Measurements from ENCODE around the gene NR2F2.

- no peak for TF ChIP-seq CTCF (IDR thresholded peaks at IDR 0.05)
- TF ChIP-seq EZH2 (IDR thresholded peaks at IDR 0.05): no peak
- TF ChIP-seq EZH2phosphoT487 (IDR thresholded peaks at IDR 0.05): no peak
Observed at GRCh38 chr15:96309143-96309660, 21.3 kb upstream of the NR2F2 start.
